Right lobe of liver (tissue), 4 donors: ENCODE data around the gene MT1G.

Source experiments
- CTCF ChIP-seq, 4 donors: fragments of 200-600 bp in 3 of 4; fragments of 450-650 bp in 1 of 4; IDR thresholded peaks; one replicate each; pipeline versions ENCODE4 v1.5.1 to v1.8.0; 2016 to 2022; ENCODE audit warnings: antibody characterized with exemption in 4 of 4, mild to moderate bottlenecking in 2 of 4
- POLR2A ChIP-seq: fragments of 450-650 bp; IDR thresholded peaks from one replicate; pipeline ENCODE4 v1.6.1; 2017; ENCODE audit warnings: antibody characterized with exemption, mild to moderate bottlenecking
- donor health status: DM: no; HTN: no; CAD: no.
- donor health status: DM: no; HTN: no; CAD: no.
- donor health status: DM: no; HTN: yes; CAD: no.

- TF ChIP-seq CTCF (IDR thresholded peaks at IDR 0.05) (no peak), POLR2A (no peak)
Measured at GRCh38 chr16:56618138-56618537, 49.7 kb downstream of the MT1G start.
